ENCODE data around the gene CBLB.

Gene CBLB

DNA sequence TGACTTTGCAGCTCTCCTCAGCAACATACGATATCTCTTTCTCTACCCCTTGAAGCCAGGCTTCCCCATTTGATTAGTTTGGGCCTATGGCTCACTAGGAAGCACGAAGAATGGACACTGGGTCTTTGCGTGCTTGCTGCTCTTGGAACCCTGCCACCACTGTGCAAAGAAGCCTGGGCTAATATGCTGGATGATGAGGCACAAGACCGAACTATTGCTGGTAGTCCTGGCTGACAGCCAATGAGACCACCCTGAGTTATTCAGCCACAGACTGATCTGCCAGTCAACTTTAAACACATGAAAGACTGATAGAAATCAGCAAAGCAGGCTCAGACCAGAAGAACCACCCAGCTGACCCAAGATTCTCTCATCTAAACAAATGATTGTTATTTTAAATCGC, 250.3 kb downstream of the CBLB start:
- no peak for DNase-seq (ENCODE audit: low read depth in 3 of 3)

- DNase-seq (ENCODE audit: low read depth in 3 of 3), result no peak
Measured at GRCh38 chr3:105616374-105617121, 252.3 kb downstream of the CBLB start.

GRCh38 chr3:105615814-105616213, 253.0 kb downstream of the CBLB start:
- DNase-seq (ENCODE audit: low read depth in 3 of 3), result no peak

DNA sequence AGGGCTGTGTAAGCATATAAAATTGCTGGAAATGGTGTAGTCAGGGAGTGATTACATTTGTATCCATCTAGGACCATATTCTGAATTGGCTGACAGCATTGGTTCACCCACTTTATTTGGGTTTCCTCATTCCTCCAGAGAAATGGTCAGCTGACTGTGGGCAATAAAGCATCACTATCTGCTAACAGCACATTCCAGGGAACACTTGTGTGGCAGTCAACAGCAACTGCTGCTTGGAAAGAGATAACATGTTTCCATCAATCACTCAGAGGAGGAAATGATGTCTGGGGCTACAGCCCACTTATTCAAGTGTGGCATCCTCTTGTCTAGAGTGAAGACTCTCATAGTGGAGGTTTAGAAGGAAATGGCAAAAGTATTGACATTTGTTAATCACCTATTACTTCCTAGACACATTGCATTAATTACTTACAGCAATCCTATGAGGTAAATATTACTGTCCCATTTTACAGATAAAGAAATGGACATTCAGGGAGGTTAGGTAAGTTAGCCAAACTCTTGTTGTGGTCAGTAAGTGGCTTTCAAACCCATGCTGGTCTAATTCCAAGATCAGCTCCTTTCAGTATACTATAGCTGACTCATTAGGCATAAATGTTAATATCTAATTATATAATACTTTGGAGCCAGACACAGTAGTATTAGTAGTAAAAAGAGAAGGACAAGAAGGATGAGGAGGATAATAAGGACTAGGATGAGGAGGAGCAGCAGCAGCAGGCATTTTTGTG, 254.4 kb downstream of the CBLB start:
- DNase-seq (ENCODE audit: low read depth in 3 of 3), result no peak

GRCh38 chr3:105613120-105613519, 255.7 kb downstream of the CBLB start:
- no peak for DNase-seq (ENCODE audit: low read depth in 3 of 3)

GRCh38 chr3:105611304-105612192, 257.3 kb downstream of the CBLB start:
- DNase-seq (ENCODE audit: low read depth in 3 of 3), result no peak

GRCh38 chr3:105610473-105610872, 258.3 kb downstream of the CBLB start:
- no peak for DNase-seq (ENCODE audit: low read depth in 3 of 3)

- DNase-seq (ENCODE audit: low read depth in 3 of 3), result no peak
Measured at GRCh38 chr3:105608623-105609022, 260.2 kb downstream of the CBLB start.

- no peak for DNase-seq (ENCODE audit: low read depth in 3 of 3)
Measured at GRCh38 chr3:105606016-105606415, 262.8 kb downstream of the CBLB start.

All from stimulated activated CD4-positive, alpha-beta T cell treated with anti-CD3 and anti-CD28 coated beads, TNF-alpha, amount 100 ng/mL, for 24 hours (primary cell).